ENCODE measurements around the gene METTL15.

GRCh38 chr11:28092786-28093185 is 15.4 kb upstream of the METTL15 start:
- no peak for TF ChIP-seq POLR2AphosphoS5 (IDR thresholded peaks at IDR 0.05)
- no peak for TF ChIP-seq CTCF (IDR thresholded peaks at IDR 0.05 in 8 of 11, conservative IDR thresholded peaks at IDR 0.05 in 3 of 11)
- TF ChIP-seq POLR2A (IDR thresholded peaks at IDR 0.05), result no peak
